GM12872 (cell line): Measurements from ENCODE around the gene KDM1A.

Source experiments
- CTCF ChIP-seq: IDR thresholded peaks from 3 replicates; pipeline ENCODE4 v1.5.1; 2011; ENCODE audit warnings: low read depth, mild to moderate bottlenecking, low read length, moderate library complexity; ENCODE audit not compliant: insufficient read depth

Gene KDM1A

GRCh38 chr1:23069675-23070074 is 50.4 kb downstream of the KDM1A start:
- TF ChIP-seq CTCF = no peak

GRCh38 chr1:23074012-23074411 is 54.7 kb downstream of the KDM1A start:
- TF ChIP-seq CTCF = no peak

- no peak for TF ChIP-seq CTCF
Measured at GRCh38 chr1:23079025-23079424, 59.8 kb downstream of the KDM1A start.

GRCh38 chr1:23080885-23081284 is 61.6 kb downstream of the KDM1A start:
- no peak for TF ChIP-seq CTCF

- peak; percentile 41; the same call in 2 of the 3 replicates for TF ChIP-seq CTCF
Measured at GRCh38 chr1:23081376-23081775, 62.1 kb downstream of the KDM1A start.

GRCh38 chr1:23083714-23084480 is 64.6 kb downstream of the KDM1A start:
- TF ChIP-seq CTCF = no peak

- TF ChIP-seq CTCF = no peak
Measured at GRCh38 chr1:23084880-23085279, 65.6 kb downstream of the KDM1A start.
